ENCODE data around the gene MAGI3. TPM values are rescaled to one million over a fixed set of nuclear protein-coding genes. Genes with fewer than 3 reads are reported as not detected.

The MAGI3 gene
- total RNA-seq, 2 donors from 2014 or later = 23.4 to 29.4 TPM

GRCh38 chr1:113538225-113538624 lies 147.9 kb downstream of the MAGI3 start:
- no peaks in the 10 kb centered on the region for H3K36me3 ChIP-seq
- H3K27me3 ChIP-seq (replicated peaks; ENCODE audit: insufficient read depth) = no peaks in the 10 kb centered on the region
- DNase-seq (ENCODE audit: low spot score) (no peak), ATAC-seq (ENCODE audit: insufficient number of reproducible peaks, low FRiP score, low read depth) (no peak)
- no peak overlapping the region for H3K27ac ChIP-seq
- no peaks in the 10 kb centered on the region for H3K9me3 ChIP-seq
- TF ChIP-seq CTCF (IDR thresholded peaks at IDR 0.05) = no peak
- peaks cover 0 to 8% of the 10 kb centered on the region in 2 donors for H3K4me1 ChIP-seq (ENCODE audit: control insufficient read depth in 1 of 2, low read depth in 2 of 2)
- no peak overlapping the region for H3K4me3 ChIP-seq

- DNase-seq (ENCODE audit: low spot score) (no peak), ATAC-seq (ENCODE audit: insufficient number of reproducible peaks, low FRiP score, low read depth) (no peak)
- Histone ChIP-seq H3K9me3 (no peaks in the 10 kb centered on the region), H3K36me3 (no peaks in the 10 kb centered on the region), H3K4me1 (ENCODE audit: control insufficient read depth in 1 of 2, low read depth in 2 of 2) (peaks cover 0 to 8% of the 10 kb centered on the region in 2 donors), H3K27me3 (replicated peaks; ENCODE audit: insufficient read depth) (no peaks in the 10 kb centered on the region), H3K27ac (no peak overlapping the region), H3K4me3 (no peak overlapping the region)
- no peak for TF ChIP-seq CTCF (IDR thresholded peaks at IDR 0.05)
Observed at GRCh38 chr1:113540335-113540734, 150.0 kb downstream of the MAGI3 start.

DNA sequence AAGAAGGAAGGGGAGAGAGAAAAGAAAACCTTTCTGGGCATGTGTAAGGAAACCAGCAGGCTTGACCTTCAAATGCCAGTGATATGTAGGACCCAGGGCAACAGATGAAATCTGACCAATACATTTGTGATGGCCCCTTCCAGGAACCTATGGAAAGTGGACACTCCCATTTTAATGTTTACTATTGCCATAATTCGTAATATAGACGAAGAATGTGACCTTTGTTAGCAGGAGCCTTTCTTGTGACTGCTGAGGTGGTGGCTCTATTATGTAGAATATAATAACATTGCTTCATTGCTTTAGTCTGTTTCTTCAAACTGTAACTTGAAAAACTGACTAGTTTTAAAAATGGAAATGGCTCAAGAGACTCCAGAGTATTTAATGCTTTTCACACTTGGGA lies 150.8 kb downstream of the MAGI3 start:
- Histone ChIP-seq H3K9me3 (no peaks in the 10 kb centered on the region), H3K4me3 (no peak overlapping the region), H3K27me3 (replicated peaks; ENCODE audit: insufficient read depth) (no peaks in the 10 kb centered on the region), H3K36me3 (no peaks in the 10 kb centered on the region), H3K27ac (no peak overlapping the region), H3K4me1 (ENCODE audit: control insufficient read depth in 1 of 2, low read depth in 2 of 2) (peaks cover 0 to 8% of the 10 kb centered on the region in 2 donors)
- no peak for DNase-seq (ENCODE audit: low spot score)
- TF ChIP-seq CTCF (IDR thresholded peaks at IDR 0.05) = no peak
- ATAC-seq (ENCODE audit: insufficient number of reproducible peaks, low FRiP score, low read depth) = no peak

GRCh38 chr1:113542221-113542701 lies 151.9 kb downstream of the MAGI3 start:
- H3K36me3 ChIP-seq = no peaks in the 10 kb centered on the region
- H3K27me3 ChIP-seq (replicated peaks; ENCODE audit: insufficient read depth) = no peaks in the 10 kb centered on the region
- no peak overlapping the region for H3K4me3 ChIP-seq
- H3K4me1 ChIP-seq (ENCODE audit: control insufficient read depth in 1 of 2, low read depth in 2 of 2) = peaks cover 0 to 8% of the 10 kb centered on the region in 2 donors
- ATAC-seq (ENCODE audit: insufficient number of reproducible peaks, low FRiP score, low read depth) (no peak), DNase-seq (ENCODE audit: low spot score) (no peak)
- no peaks in the 10 kb centered on the region for H3K9me3 ChIP-seq
- no peak for TF ChIP-seq CTCF (IDR thresholded peaks at IDR 0.05)
- no peak overlapping the region for H3K27ac ChIP-seq

DNA sequence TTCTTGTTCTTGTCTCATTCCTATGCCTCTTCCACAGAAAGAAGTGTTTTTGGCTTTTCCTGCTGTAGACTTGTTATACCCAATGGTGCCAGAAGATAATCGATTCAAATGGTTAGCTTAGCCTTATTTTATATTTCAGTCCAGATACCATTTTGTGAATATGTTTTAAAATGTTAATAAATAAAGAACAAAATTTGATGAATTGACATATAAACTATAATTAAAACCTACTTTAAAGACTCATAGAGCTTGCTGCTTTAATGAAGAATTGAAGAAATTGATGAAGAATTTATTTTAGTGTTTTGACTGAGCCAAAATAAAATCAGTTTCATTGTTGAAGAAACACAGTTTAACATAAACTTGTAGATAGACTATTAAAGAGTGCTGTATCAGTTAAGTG lies 152.8 kb downstream of the MAGI3 start:
- Histone ChIP-seq H3K4me3 (no peak overlapping the region), H3K9me3 (no peaks in the 10 kb centered on the region), H3K27me3 (replicated peaks; ENCODE audit: insufficient read depth) (no peaks in the 10 kb centered on the region), H3K36me3 (no peaks in the 10 kb centered on the region), H3K27ac (no peak overlapping the region), H3K4me1 (ENCODE audit: control insufficient read depth in 1 of 2, low read depth in 2 of 2) (peaks cover 0 to 7% of the 10 kb centered on the region in 2 donors)
- no peak for DNase-seq (ENCODE audit: low spot score)
- no peak for TF ChIP-seq CTCF (IDR thresholded peaks at IDR 0.05)
- ATAC-seq (ENCODE audit: insufficient number of reproducible peaks, low FRiP score, low read depth) = no peak

Data from thoracic aorta (tissue), 2 donors.